GM12864 (cell line): ENCODE results near the gene TMPO.
"Not testable (repeated sequence)": the region's sequence is repeated elsewhere in the genome, so short reads cannot be mapped to it uniquely, and the experiment has no call there.

Source experiments
- DNase-seq: peaks from one replicate; pipeline ENCODE4 v3.0.0-alpha.2; 2011; ENCODE audit warnings: low read depth
- H3K4me3 ChIP-seq: 2 replicates; pipeline ENCODE4 v1.5.1; 2011; ENCODE audit warnings: mild to moderate bottlenecking, low read depth, low read length, control low read depth
- CTCF ChIP-seq: IDR thresholded peaks from 2 replicates; pipeline ENCODE4 v1.5.1; 2011; ENCODE audit warnings: low read depth, mild to moderate bottlenecking, moderate library complexity, low read length, control low read depth, inconsistent platforms; ENCODE audit errors: missing control alignments

The TMPO gene

DNA sequence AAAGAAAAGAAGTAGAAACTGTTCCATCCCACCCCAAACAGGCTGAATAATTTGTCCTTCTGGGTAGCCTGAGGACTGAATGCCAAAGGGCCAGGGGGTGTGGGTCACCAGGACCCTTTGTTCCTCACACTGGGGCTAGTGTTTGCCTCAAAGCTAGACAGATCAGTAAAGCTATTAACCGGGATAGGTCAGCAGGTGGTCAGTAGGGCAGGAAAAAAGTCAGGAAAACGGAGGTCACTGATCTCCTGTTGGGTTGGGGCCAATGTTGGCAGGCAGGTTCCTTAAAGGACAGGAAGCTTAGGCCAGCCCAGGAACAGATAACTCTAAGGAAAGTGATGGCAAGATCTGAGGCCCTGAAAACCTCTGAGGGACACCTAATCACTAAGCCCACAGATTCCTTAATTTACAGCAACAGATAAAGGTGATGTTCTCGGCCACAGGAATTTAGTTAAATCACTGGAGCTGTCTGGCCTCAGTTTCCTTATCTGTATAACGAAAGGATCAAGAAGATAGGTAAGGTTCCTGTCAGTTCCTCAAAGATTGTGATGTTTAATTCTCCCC is 22.7 kb upstream of the TMPO start:
- TF ChIP-seq CTCF, result no peak
- H3K4me3 ChIP-seq, result no peak overlapping the region
- DNase-seq, result no peak

DNA sequence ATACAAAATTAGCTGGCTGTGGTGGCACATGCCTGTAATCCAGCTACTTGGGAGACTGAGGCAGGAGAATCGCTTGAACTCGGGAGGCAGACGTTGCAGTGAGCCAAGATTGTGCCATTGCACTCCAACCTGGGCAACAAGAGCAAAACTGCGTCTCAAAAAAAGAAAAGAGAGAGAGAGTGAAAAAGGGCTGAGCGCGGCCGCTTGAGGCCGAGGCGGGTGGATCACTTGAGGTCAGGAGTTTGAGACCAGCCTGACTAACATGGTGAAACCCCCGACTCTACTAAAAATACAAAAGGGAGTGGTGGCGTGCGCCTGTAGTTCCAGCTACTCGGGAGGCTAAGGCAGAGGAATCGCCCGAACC is 14.1 kb upstream of the TMPO start:
- not testable (repeated sequence) for DNase-seq, H3K4me3 ChIP-seq

DNA sequence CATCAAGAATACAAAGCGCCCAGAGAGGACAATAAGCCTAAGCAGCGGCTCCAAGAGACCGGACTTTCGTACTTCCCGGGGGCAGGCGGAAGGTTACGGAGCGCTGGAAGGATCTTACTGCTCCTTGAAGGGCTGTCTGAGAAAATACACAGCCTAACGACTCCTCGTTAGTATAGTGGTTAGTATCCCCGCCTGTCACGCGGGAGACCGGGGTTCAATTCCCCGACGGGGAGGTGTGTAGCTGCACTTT is 12.1 kb upstream of the TMPO start:
- DNase-seq, result peak; percentile 85
- TF ChIP-seq CTCF, result no peak
- peak overlapping the region; percentile 75 for H3K4me3 ChIP-seq

DNA sequence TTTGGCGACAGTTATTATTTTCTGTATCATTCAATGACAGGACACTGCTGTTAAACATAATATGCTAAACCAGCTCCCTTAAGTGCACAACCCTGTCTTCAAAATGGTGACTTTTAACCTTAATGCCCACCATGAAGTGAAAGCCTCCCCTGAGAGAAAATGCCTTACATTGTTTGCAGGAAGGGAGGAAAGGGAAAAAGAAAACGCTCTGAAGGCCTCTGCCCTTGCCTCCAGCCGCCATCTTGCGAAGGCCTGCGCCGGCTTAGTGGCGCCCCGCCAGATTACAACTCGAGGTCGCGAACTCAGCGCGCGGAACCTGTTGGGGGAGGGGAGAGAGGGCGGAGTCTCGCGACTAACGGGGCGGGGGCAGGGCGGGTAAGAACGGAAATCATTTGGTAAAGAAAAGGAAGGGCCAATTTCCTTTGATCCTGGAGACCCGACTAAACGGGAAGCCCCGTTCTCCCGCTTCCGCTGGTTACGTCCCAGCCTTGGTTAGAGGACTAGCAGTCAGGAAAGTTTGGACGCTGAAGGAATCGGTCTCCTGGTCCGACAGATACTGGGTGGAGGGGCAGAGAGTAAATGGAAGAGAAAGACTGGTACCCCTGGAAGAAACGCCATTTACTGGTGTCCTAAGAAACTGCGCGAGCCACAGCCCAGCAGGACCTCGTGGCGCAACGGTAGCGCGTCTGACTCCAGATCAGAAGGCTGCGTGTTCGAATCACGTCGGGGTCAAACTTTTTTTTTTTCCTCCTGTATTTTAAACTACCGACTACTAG is 11.6 kb upstream of the TMPO start:
- peak overlapping the region; percentile 75 for H3K4me3 ChIP-seq
- DNase-seq, result peak; percentile 77
- TF ChIP-seq CTCF, result no peak

DNA sequence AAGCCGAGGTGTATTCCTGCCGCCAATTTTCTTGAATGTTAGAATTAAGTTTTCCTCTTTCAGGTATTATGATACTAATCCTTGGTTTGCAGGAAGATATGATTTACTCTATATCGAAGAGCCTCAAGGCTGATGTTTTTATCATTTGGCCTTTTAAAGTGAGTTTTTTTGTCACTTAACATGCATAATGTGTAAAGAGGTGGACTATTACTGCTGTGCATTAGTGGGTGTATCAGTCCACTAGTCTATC is 11.1 kb upstream of the TMPO start:
- peak overlapping the region; percentile 75; the same call in 1 of the 2 replicates for H3K4me3 ChIP-seq
- no peak for DNase-seq
- TF ChIP-seq CTCF, result no peak

DNA sequence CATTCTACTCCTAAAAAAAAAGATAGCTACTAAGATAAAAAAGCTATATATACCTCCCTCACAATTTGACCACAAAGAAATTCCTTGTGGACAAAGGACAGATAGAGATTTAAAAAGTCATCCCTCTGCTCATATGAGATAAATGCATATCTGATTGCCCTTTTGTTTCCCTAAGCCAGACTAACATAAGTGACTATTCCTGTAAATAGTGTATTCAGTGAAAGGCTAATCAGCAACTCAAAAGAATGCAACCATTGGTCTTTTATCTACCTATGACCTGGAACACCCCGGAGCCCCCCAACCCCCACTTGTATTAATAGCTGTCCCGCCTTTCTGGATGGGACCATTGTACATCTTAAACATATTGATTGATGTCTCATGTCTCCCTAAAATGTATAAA is 6.3 kb upstream of the TMPO start:
- no peak for DNase-seq
- no peak overlapping the region for H3K4me3 ChIP-seq
- TF ChIP-seq CTCF, result no peak

GRCh38 chr12:98511806-98512205 is 3.6 kb upstream of the TMPO start:
- H3K4me3 ChIP-seq, DNase-seq: not testable (repeated sequence)

- peak overlapping the region; percentile 79; the same call in 1 of the 2 replicates for H3K4me3 ChIP-seq
- no peak for TF ChIP-seq CTCF
- no peak for DNase-seq
Observed at GRCh38 chr12:98513379-98514322, 1.7 kb upstream of the TMPO start.
